Fibroblast of the aortic adventitia (primary cell): ENCODE data around the gene MYL5. TPM values are rescaled to one million over a fixed set of nuclear protein-coding genes. Genes with fewer than 3 reads are reported as not detected.
"Not testable (repeated sequence)": the region's sequence is repeated elsewhere in the genome, so short reads cannot be mapped to it uniquely, and the experiment has no call there.

ENCODE experiments used
- DNase-seq: peaks from one replicate; pipeline ENCODE4 v3.0.0-alpha.2; 2010; ENCODE audit warnings: low read depth
- H3K4me3 ChIP-seq: 2 replicates; pipeline ENCODE4 v1.5.1; 2011; ENCODE audit warnings: low read depth, mild to moderate bottlenecking, control low read depth, low read length, moderate library complexity
- total RNA-seq: library from RNA; depleted of rRNA; stranded (reverse); fragments of >200 nt; gene quantifications from 2 replicates; pipeline ENCODE4 v1.2.3, GENCODE V29; 2012; ENCODE audit warnings: low replicate concordance
- TF ChIP-seq, protein P1 (sequence below): IDR thresholded peaks from 2 replicates; pipeline ENCODE4 v1.5.1; 2011; ENCODE audit warnings: mild to moderate bottlenecking, low read length, control low read depth, inconsistent platforms; ENCODE audit not compliant: insufficient read depth

Gene MYL5
- total RNA-seq, 1 donor, result 20.4 TPM

- no peak overlapping the region for H3K4me3 ChIP-seq
- no peak for DNase-seq
- TF ChIP-seq, protein P1, sequence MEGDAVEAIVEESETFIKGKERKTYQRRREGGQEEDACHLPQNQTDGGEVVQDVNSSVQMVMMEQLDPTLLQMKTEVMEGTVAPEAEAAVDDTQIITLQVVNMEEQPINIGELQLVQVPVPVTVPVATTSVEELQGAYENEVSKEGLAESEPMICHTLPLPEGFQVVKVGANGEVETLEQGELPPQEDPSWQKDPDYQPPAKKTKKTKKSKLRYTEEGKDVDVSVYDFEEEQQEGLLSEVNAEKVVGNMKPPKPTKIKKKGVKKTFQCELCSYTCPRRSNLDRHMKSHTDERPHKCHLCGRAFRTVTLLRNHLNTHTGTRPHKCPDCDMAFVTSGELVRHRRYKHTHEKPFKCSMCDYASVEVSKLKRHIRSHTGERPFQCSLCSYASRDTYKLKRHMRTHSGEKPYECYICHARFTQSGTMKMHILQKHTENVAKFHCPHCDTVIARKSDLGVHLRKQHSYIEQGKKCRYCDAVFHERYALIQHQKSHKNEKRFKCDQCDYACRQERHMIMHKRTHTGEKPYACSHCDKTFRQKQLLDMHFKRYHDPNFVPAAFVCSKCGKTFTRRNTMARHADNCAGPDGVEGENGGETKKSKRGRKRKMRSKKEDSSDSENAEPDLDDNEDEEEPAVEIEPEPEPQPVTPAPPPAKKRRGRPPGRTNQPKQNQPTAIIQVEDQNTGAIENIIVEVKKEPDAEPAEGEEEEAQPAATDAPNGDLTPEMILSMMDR, result no peak
These were observed 41.4 kb upstream of the MYL5 start for GRCh38 chr4:632926-633325.

DNA sequence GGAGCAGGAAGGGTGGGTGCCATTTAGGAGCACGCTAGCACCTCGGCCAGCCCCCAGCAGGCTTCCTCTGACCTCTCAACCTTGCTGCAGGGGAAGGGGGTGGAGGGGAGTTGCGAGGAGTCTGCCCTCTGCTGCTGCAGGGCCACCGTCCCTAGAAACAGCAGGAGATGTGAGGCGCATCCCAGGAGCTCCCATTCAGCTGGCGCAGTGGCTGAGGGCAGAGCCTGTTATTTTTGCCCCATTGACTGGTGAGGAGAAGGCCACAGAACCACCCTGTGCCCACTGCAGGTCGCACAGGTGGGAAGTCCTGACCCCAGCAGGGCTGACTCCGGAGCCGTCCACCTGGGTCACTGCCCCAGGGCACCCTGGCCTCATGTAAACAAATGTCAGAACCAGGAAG, 40.9 kb upstream of the MYL5 start:
- H3K4me3 ChIP-seq, result no peak overlapping the region
- DNase-seq, result no peak

GRCh38 chr4:633976-634598, 40.3 kb upstream of the MYL5 start:
- no peak for DNase-seq
- TF ChIP-seq, protein P1, result no peak
- no peak overlapping the region for H3K4me3 ChIP-seq

More for the DNA sequence above, 40.9 kb upstream of the MYL5 start:
- TF ChIP-seq, protein P1, result no peak

DNA sequence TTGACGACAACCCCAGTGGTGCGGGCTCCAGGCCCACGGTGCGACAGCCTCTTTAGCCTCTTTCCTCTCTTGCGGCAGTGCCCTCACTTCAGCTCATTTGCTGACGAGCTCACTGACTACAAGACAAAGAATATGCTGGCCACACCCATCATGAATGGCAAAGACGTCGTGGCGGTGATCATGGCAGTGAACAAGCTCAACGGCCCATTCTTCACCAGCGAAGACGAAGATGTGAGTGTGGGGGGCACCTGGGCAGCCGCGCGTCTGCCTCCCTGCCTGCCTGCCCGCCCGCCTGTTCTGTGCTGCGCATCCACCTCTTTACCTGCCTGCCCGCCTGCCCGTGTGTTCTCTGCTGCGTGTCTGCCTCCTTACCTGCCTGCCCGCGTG, 39.8 kb upstream of the MYL5 start:
- TF ChIP-seq, protein P1, result no peak
- no peak for DNase-seq
- H3K4me3 ChIP-seq, result no peak overlapping the region

- not testable (repeated sequence) for H3K4me3 ChIP-seq, DNase-seq
These were observed 39.1 kb upstream of the MYL5 start for GRCh38 chr4:635066-635835.

- no peak for DNase-seq
- TF ChIP-seq, protein P1, result no peak
- H3K4me3 ChIP-seq, result no peak overlapping the region
These were observed 38.3 kb upstream of the MYL5 start for GRCh38 chr4:635851-636627.

GRCh38 chr4:636628-637159, 37.6 kb upstream of the MYL5 start:
- no peak overlapping the region for H3K4me3 ChIP-seq
- DNase-seq, result no peak
- TF ChIP-seq, protein P1, result no peak
